Kidney epithelial cell (primary cell): Measurements from ENCODE around the gene NRP1. TPM values are rescaled to one million over a fixed set of nuclear protein-coding genes. Genes with fewer than 3 reads are reported as not detected.

ENCODE experiments used
- DNase-seq: peaks from one replicate; pipeline ENCODE4 v3.0.0-alpha.2; 2010; ENCODE audit warnings: low read depth
- H3K27me3 ChIP-seq: 2 replicates; pipeline ENCODE4 v1.6.0; 2011; ENCODE audit warnings: low read length; ENCODE audit not compliant: control insufficient read depth, insufficient read depth
- H3K36me3 ChIP-seq: 2 replicates; pipeline ENCODE4 v1.5.1; 2011; ENCODE audit warnings: low read length; ENCODE audit not compliant: control insufficient read depth, insufficient read depth
- H3K4me3 ChIP-seq: 2 replicates; pipeline ENCODE4 v1.5.1; 2011; ENCODE audit warnings: low read depth, mild to moderate bottlenecking, control low read depth, low read length
- total RNA-seq: library from RNA; depleted of rRNA; stranded (reverse); fragments of >200 nt; gene quantifications from 2 replicates; pipeline ENCODE4 v1.2.3, GENCODE V29; 2015
- TF ChIP-seq, protein P1 (sequence below): IDR thresholded peaks from 2 replicates; pipeline ENCODE4 v1.5.1; 2011; ENCODE audit warnings: mild to moderate bottlenecking, moderate library complexity, low read length, control low read depth, inconsistent platforms; ENCODE audit not compliant: insufficient read depth, poor library complexity, severe bottlenecking

NRP1 gene
- total RNA-seq, 1 donor from 2014 or later, result 72.6 TPM

DNA sequence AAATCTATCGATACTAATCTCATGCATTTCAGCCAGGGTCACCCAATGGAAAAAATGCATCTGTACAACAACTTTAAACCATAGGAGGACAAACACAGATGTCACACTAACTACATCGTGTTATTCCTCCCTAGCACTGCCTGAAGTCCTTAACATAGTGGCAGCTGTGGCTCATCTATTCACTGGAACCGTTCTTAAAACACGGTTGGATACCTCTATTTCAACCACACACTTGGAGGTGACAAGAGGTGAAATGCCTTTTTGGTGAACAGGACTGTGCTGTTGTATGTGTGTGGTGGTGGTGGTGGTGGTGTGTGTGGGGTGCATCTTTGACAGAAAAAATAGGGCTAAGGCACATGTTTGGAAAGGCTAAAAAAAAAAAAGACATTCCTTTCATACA lies 93.1 kb downstream of the NRP1 start:
- Histone ChIP-seq H3K36me3 (no peaks in the 10 kb centered on the region), H3K27me3 (no peaks in the 10 kb centered on the region), H3K4me3 (no peak overlapping the region)
- TF ChIP-seq, protein P1, sequence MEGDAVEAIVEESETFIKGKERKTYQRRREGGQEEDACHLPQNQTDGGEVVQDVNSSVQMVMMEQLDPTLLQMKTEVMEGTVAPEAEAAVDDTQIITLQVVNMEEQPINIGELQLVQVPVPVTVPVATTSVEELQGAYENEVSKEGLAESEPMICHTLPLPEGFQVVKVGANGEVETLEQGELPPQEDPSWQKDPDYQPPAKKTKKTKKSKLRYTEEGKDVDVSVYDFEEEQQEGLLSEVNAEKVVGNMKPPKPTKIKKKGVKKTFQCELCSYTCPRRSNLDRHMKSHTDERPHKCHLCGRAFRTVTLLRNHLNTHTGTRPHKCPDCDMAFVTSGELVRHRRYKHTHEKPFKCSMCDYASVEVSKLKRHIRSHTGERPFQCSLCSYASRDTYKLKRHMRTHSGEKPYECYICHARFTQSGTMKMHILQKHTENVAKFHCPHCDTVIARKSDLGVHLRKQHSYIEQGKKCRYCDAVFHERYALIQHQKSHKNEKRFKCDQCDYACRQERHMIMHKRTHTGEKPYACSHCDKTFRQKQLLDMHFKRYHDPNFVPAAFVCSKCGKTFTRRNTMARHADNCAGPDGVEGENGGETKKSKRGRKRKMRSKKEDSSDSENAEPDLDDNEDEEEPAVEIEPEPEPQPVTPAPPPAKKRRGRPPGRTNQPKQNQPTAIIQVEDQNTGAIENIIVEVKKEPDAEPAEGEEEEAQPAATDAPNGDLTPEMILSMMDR, result no peak
- DNase-seq, result no peak

DNA sequence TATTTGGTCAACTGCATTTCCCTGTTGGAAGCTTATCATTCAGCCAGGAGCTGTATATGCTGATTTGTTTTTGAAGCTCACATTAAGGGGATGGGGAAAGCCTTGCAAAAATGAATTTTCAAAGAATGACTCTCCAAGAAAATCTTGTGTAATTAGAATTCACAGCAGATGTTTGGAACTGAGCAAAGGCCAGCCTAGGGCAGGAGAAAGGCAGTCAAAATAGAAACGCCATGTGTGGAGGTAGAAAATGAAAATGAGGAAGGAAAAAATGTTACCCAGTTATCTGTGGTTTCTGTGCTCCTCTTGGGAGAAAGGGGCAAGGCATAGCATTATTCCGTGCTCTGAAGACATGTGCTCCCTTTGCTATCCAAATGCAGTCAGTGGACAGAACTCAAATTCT lies 93.5 kb downstream of the NRP1 start:
- DNase-seq, result no peak
- no peaks in the 10 kb centered on the region for H3K27me3 ChIP-seq
- TF ChIP-seq, protein P1, result no peak
- no peaks in the 10 kb centered on the region for H3K36me3 ChIP-seq
- H3K4me3 ChIP-seq, result no peak overlapping the region

DNA sequence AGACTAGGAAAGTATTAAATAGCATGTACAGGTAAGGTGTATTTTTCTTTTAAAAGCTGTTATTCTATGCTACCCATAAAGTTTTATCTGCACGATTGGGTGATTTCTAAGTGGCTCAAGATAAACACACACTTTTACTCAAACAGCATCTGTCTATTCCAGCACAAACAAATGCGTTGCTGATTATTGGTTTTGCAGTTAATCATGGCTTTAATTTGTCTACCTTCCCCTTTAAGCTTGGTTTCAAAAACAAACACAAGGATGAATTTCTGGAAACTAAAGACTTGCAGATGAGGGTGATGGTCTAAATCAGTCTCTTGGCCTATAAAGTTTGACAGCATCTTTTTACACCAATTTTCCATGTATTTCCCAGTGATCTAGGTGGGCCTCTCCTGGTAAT lies 94.2 kb downstream of the NRP1 start:
- Histone ChIP-seq H3K4me3 (no peak overlapping the region), H3K36me3 (no peaks in the 10 kb centered on the region), H3K27me3 (no peaks in the 10 kb centered on the region)
- DNase-seq, result no peak
- TF ChIP-seq, protein P1, result no peak

DNA sequence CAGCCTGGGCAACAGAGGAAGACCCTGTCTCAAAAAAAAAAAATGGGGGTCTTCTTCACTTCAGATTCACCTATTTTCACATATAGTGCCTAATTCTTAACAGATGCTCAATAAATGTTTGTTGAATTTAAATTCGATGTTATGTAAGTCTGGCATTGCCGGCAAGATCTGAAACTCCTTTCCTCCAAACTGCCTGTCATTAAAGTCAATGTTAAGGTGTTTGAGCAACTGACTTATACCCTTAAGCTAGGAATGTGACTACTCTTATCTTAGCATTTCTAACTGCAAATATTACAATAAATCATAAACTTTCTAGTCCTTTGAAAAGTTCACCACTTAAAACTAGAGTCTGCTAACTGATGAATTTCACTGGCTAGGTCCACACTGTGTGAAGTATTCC lies 95.2 kb downstream of the NRP1 start:
- DNase-seq, result no peak
- Histone ChIP-seq H3K4me3 (no peak overlapping the region), H3K36me3 (no peaks in the 10 kb centered on the region)

DNA sequence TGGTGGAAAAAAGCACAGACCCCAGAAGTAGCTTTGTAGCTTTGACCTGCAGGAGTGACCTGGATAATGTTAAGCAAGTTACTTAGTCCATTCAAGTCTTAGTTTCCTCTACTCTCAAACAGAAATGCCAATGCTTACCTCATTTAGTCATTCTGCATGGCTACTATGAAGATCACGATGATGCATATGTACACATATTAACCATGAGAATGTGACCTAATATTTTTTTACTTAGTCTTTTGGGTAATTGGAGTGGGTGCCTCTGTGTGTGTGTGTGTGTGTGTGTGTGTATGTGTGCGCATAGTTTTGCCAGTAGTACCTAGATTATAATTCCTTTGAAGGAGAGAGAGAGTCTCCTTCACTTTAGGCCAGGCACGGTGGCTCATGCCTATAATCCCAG lies 95.8 kb downstream of the NRP1 start:
- no peak for DNase-seq
- TF ChIP-seq, protein P1, result no peak
- Histone ChIP-seq H3K36me3 (no peaks in the 10 kb centered on the region), H3K4me3 (no peak overlapping the region), H3K27me3 (no peaks in the 10 kb centered on the region)

More for the DNA sequence above, 95.2 kb downstream of the NRP1 start:
- H3K27me3 ChIP-seq, result no peaks in the 10 kb centered on the region
- TF ChIP-seq, protein P1, result no peak
